ENCODE measurements around the gene ZFAND3.

Gene ZFAND3

GRCh38 chr6:38159596-38159995 is 340.1 kb downstream of the ZFAND3 start:
- in situ Hi-C loops (cut with HindIII; ENCODE audit: low sequenced_read_pairs): no loop called here

- in situ Hi-C loops (cut with HindIII; ENCODE audit: low sequenced_read_pairs): no loop called here
Observed at GRCh38 chr6:38160831-38161230, 341.3 kb downstream of the ZFAND3 start.

- in situ Hi-C loops (cut with HindIII; ENCODE audit: low sequenced_read_pairs): no loop called here
Observed at GRCh38 chr6:38161331-38161730, 341.8 kb downstream of the ZFAND3 start.

GRCh38 chr6:38161754-38162492 is 342.4 kb downstream of the ZFAND3 start:
- in situ Hi-C loops (cut with HindIII; ENCODE audit: low sequenced_read_pairs): no loop called here

- in situ Hi-C loops (cut with HindIII; ENCODE audit: low sequenced_read_pairs): no loop called here
Observed at GRCh38 chr6:38162493-38163185, 343.1 kb downstream of the ZFAND3 start.

- in situ Hi-C loops (cut with HindIII; ENCODE audit: low sequenced_read_pairs): no loop called here
Observed at GRCh38 chr6:38163186-38164130, 343.9 kb downstream of the ZFAND3 start.

GRCh38 chr6:38164131-38164481 is 344.6 kb downstream of the ZFAND3 start:
- in situ Hi-C loops (cut with HindIII; ENCODE audit: low sequenced_read_pairs): no loop called here

- in situ Hi-C loops (cut with HindIII; ENCODE audit: low sequenced_read_pairs): no loop called here
Observed at GRCh38 chr6:38164671-38165108, 345.2 kb downstream of the ZFAND3 start.

GRCh38 chr6:38166411-38167240 is 347.1 kb downstream of the ZFAND3 start:
- in situ Hi-C loops (cut with HindIII; ENCODE audit: low sequenced_read_pairs): no loop called here

- in situ Hi-C loops (cut with HindIII; ENCODE audit: low sequenced_read_pairs): no loop called here
Observed at GRCh38 chr6:38167598-38167997, 348.1 kb downstream of the ZFAND3 start.

GRCh38 chr6:38168126-38168525 is 348.6 kb downstream of the ZFAND3 start:
- in situ Hi-C loops (cut with HindIII; ENCODE audit: low sequenced_read_pairs): no loop called here

- in situ Hi-C loops (cut with HindIII; ENCODE audit: low sequenced_read_pairs): no loop called here
Observed at GRCh38 chr6:38168699-38169098, 349.2 kb downstream of the ZFAND3 start.

- in situ Hi-C loops (cut with HindIII; ENCODE audit: low sequenced_read_pairs): no loop called here
Observed at GRCh38 chr6:38169221-38169976, 349.9 kb downstream of the ZFAND3 start.

- in situ Hi-C loops (cut with HindIII; ENCODE audit: low sequenced_read_pairs): no loop called here
Observed at GRCh38 chr6:38169977-38170526, 350.5 kb downstream of the ZFAND3 start.

- in situ Hi-C loops (cut with HindIII; ENCODE audit: low sequenced_read_pairs): no loop called here
Observed at GRCh38 chr6:38170666-38171355, 351.3 kb downstream of the ZFAND3 start.

GRCh38 chr6:38171997-38172738 is 352.6 kb downstream of the ZFAND3 start:
- in situ Hi-C loops (cut with HindIII; ENCODE audit: low sequenced_read_pairs): no loop called here

GRCh38 chr6:38172739-38173410 is 353.3 kb downstream of the ZFAND3 start:
- in situ Hi-C loops (cut with HindIII; ENCODE audit: low sequenced_read_pairs): no loop called here

GRCh38 chr6:38173909-38174308 is 354.4 kb downstream of the ZFAND3 start:
- in situ Hi-C loops (cut with HindIII; ENCODE audit: low sequenced_read_pairs): no loop called here

All from DLD1 (cell line).